ENCODE measurements around the gene PCED1B. TPM values are rescaled to one million over a fixed set of nuclear protein-coding genes. Genes with fewer than 3 reads are reported as not detected.
"Not testable (repeated sequence)": the region's sequence is repeated elsewhere in the genome, so short reads cannot be mapped to it uniquely, and the experiment has no call there.

Gene PCED1B
- total RNA-seq, 4 donors from 2014 or later: 1.2 to 2.5 (median 2.3) TPM; not detected in 1

DNA sequence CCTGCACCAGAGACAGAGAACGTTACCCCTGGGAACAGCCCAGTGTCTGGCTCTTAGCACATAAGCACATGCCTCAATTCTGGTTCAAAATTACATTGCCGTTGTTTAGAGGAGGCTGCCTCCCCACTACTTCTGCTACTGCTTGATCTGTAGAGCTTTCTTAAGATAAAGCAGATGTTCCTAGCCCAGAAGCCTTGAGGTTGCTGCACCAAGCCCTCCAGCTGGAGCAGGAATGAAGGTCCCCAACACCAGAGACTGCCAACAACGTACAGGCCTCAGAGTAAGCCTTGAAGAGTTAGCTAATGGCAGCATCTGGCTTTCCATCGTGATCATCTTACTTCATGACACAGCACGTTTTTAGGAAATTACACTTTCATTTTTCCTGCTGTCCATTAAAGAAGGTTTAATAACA lies 35.1 kb downstream of the PCED1B start:
- H3K9me3 ChIP-seq: no peaks in the 10 kb centered on the region
- intact Hi-C loops (cut with DNase I): no loop called here
- no peak for TF ChIP-seq POLR2A (IDR thresholded peaks at IDR 0.05)
- H3K27me3 ChIP-seq: no peaks in the 10 kb centered on the region
- no peaks in the 10 kb centered on the region for H3K36me3 ChIP-seq
- no peak overlapping the region for H3K27ac ChIP-seq
- no peak overlapping the region for H3K4me3 ChIP-seq
- WGBS, 2 donors: 64 to 75% methylated on average over 5 of the region's 5 CpGs
- DNase-seq: no peak
- peaks cover 0 to 18% (median 0%) of the 10 kb centered on the region in 3 donors for H3K4me1 ChIP-seq

DNA sequence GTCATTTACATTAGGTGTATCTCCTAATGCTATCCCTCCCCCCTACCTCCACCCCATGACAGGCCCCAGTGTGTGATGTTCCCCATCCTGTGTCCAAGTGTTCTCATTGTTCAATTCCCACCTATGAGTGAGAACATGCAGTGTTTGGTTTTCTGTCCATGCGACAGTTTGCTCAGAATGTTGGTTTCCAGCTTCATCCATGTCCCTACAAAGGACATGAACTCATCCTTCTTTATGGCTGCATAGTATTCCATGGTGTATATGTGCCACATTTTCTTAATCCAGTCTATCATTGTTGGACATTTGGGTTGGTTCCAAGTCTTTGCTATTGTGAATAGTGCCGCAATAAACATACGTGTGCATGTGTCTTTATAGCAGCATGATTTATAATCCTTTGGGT lies 37.9 kb downstream of the PCED1B start:
- H3K9me3 ChIP-seq; H3K36me3 ChIP-seq; DNase-seq; H3K27ac ChIP-seq; H3K27me3 ChIP-seq; H3K4me3 ChIP-seq; intact Hi-C loops (cut with DNase I): not testable (repeated sequence)
- peaks cover 0 to 13% (median 0%) of the 10 kb centered on the region in 3 donors for H3K4me1 ChIP-seq
- 87 to 100% methylated on average over 1 to 3 of the region's 3 CpGs for WGBS, 2 donors

DNA sequence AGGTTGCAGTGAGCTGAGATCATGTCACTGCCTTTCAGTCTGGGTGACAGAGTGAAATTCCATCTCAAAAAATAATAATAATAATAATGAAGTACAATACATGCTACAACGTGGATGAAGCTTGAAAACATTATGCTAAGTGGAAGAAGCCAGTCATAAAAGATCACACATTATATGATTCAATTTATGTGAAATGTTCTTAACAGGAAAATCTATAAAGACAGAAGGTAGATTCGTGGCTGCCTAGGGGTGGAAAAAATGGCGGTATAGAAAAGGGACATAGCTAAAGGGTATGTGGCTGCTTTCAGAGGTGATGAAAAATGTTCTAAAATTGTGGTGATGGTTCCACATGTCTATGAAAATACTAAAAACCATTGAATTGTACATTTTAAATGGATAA lies 41.3 kb downstream of the PCED1B start:
- no peak for DNase-seq
- intact Hi-C loops (cut with DNase I): no loop called here
- TF ChIP-seq, protein P1, sequence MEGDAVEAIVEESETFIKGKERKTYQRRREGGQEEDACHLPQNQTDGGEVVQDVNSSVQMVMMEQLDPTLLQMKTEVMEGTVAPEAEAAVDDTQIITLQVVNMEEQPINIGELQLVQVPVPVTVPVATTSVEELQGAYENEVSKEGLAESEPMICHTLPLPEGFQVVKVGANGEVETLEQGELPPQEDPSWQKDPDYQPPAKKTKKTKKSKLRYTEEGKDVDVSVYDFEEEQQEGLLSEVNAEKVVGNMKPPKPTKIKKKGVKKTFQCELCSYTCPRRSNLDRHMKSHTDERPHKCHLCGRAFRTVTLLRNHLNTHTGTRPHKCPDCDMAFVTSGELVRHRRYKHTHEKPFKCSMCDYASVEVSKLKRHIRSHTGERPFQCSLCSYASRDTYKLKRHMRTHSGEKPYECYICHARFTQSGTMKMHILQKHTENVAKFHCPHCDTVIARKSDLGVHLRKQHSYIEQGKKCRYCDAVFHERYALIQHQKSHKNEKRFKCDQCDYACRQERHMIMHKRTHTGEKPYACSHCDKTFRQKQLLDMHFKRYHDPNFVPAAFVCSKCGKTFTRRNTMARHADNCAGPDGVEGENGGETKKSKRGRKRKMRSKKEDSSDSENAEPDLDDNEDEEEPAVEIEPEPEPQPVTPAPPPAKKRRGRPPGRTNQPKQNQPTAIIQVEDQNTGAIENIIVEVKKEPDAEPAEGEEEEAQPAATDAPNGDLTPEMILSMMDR (IDR thresholded peaks at IDR 0.05): no peak
- no peak for TF ChIP-seq POLR2A (IDR thresholded peaks at IDR 0.05)
- Histone ChIP-seq H3K36me3 (no peaks in the 10 kb centered on the region), H3K27me3 (no peaks in the 10 kb centered on the region), H3K9me3 (no peaks in the 10 kb centered on the region), H3K4me1 (no peaks in the 10 kb centered on the region), H3K4me3 (no peak overlapping the region), H3K27ac (no peak overlapping the region)
- 75 to 83% methylated on average over 3 of the region's 3 CpGs for WGBS, 2 donors

DNA sequence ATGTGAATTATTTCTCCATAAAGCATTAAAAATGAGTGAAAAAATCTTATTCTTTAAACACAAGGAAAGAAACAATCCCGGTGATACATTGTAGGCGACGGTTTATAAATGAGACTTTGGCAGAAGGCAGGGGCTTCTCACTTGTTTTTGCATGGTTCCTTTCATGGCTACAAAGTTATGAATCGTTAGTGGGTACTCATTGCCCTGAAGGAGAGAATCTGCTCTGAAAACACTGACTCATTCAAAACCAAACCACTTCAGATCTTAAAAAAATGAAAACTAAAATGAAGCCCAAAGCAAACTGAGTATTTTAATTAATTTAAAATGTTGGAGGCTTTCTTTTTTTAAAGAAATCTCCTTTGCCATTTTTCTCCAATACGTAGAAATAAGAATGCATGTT lies 41.7 kb downstream of the PCED1B start:
- Histone ChIP-seq H3K4me3 (no peak overlapping the region), H3K36me3 (no peaks in the 10 kb centered on the region), H3K9me3 (no peaks in the 10 kb centered on the region), H3K4me1 (no peaks in the 10 kb centered on the region), H3K27ac (no peak overlapping the region), H3K27me3 (no peaks in the 10 kb centered on the region)
- intact Hi-C loops (cut with DNase I): no loop called here
- no peak for DNase-seq
- TF ChIP-seq POLR2A (IDR thresholded peaks at IDR 0.05): no peak
- TF ChIP-seq, protein P1 (IDR thresholded peaks at IDR 0.05): no peak
- WGBS, 2 donors: 46 to 53% methylated on average over 5 of the region's 5 CpGs

DNA sequence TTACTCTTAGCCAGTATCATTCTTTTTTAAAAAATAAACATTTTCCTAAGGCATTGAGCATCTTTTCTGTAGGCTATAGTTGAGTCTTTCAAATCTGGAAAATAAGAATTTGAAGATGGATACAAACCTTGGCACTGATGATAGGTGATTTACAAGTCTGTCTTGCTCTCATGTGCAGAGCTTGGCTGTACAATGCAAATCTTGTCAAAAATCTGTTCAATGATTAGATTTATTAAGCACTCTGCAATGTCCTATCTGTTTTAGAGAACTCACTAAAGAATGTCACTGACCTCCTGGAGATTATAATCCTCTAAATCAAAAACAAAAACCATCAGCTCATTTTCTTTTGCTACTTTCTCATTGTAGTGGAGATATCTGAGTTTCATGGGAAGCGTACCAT lies 43.2 kb downstream of the PCED1B start:
- H3K36me3 ChIP-seq: no peaks in the 10 kb centered on the region
- H3K27ac ChIP-seq: no peak overlapping the region
- H3K27me3 ChIP-seq: no peaks in the 10 kb centered on the region
- TF ChIP-seq POLR2A (IDR thresholded peaks at IDR 0.05): no peak
- TF ChIP-seq, protein P1 (IDR thresholded peaks at IDR 0.05): no peak
- DNase-seq: no peak
- intact Hi-C loops (cut with DNase I): no loop called here
- no peaks in the 10 kb centered on the region for H3K4me1 ChIP-seq
- H3K4me3 ChIP-seq: no peak overlapping the region
- no peaks in the 10 kb centered on the region for H3K9me3 ChIP-seq
- WGBS, 2 donors: 100% methylated on average over 1 of the region's 1 CpG

DNA sequence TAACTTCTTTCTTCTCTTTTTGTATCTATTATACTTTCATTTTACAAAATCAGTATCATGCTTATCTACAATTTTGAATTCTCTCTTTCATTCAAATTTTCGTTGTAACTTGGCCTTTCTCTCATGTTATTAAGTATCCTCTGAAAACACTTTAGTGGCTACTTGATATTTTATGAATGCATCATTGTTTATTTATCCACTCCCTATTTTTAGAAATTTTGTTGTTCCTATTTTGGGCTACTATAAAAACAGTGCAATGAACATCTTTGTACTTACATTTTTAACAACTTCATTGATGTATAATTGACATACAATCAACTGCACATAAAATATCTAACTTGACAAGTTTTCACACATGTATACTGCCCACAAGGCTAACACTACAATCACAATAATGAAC lies 44.3 kb downstream of the PCED1B start:
- WGBS, 2 donors: 71 to 74% methylated on average over 1 of the region's 1 CpG
- TF ChIP-seq, protein P1 (IDR thresholded peaks at IDR 0.05): no peak
- TF ChIP-seq POLR2A (IDR thresholded peaks at IDR 0.05): no peak

More for the DNA sequence above, 44.3 kb downstream of the PCED1B start:
- H3K27ac ChIP-seq: no peak overlapping the region
- no peak overlapping the region for H3K4me3 ChIP-seq
- intact Hi-C loops (cut with DNase I): no loop called here
- H3K36me3 ChIP-seq: no peaks in the 10 kb centered on the region
- H3K9me3 ChIP-seq: no peaks in the 10 kb centered on the region
- no peaks in the 10 kb centered on the region for H3K27me3 ChIP-seq
- H3K4me1 ChIP-seq: no peaks in the 10 kb centered on the region
- DNase-seq: no peak
